Natural killer cell (primary cell): Measurements from ENCODE around the gene FAM171A2. TPM values are rescaled to one million over a fixed set of nuclear protein-coding genes. Genes with fewer than 3 reads are reported as not detected.

Experiments
- ATAC-seq, 3 donors: fragments of 150-1000 bp in 2 of 3; fragments of 200-7000 bp in 1 of 3; cut with Tn5 transposase; 1 replicate in 1 of 3; 2 replicates in 2 of 3; pipeline ENCODE4 v1.10.0; 2021; ENCODE audit warnings: mild to moderate bottlenecking in 2 of 3, moderate library complexity in 2 of 3
- DNase-seq, 2 donors: peaks; one replicate each; pipeline versions ENCODE4 v3.0.0 to v3.0.0-alpha.2; 2013 to 2021; ENCODE audit warnings: mixed read lengths in 1 of 2
- H3K27ac ChIP-seq: one replicate; pipeline ENCODE4 v1.5.1; 2013; ENCODE audit warnings: mild to moderate bottlenecking, low read length
- H3K27me3 ChIP-seq: one replicate; pipeline ENCODE4 v1.6.1; 2013; ENCODE audit warnings: low read length; ENCODE audit not compliant: control insufficient read depth, insufficient read depth
- H3K36me3 ChIP-seq: one replicate; pipeline ENCODE4 v1.6.1; 2013; ENCODE audit warnings: low read length; ENCODE audit not compliant: control insufficient read depth, insufficient read depth
- H3K4me1 ChIP-seq: one replicate; pipeline ENCODE4 v1.6.1; 2013; ENCODE audit warnings: low read length; ENCODE audit not compliant: control insufficient read depth, insufficient read depth
- H3K4me3 ChIP-seq: one replicate; pipeline ENCODE4 v1.5.1; 2013; ENCODE audit warnings: low read length
- H3K9me3 ChIP-seq: one replicate; pipeline ENCODE4 v1.6.1; 2013; ENCODE audit warnings: low read length; ENCODE audit not compliant: control insufficient read depth, insufficient read depth
- H3K27ac Mint-ChIP-seq, 2 donors: one replicate each; pipeline ENCODE4 v1.8.0; 2022; ENCODE audit warnings: mild to moderate bottlenecking in 2 of 2, mixed read lengths in 2 of 2, moderate library complexity in 1 of 2
- H3K27me3 Mint-ChIP-seq, 2 donors: one replicate each; pipeline ENCODE4 v1.8.0; 2022; ENCODE audit warnings: low read depth in 2 of 2, mixed read lengths in 2 of 2
- H3K36me3 Mint-ChIP-seq: one replicate; pipeline ENCODE4 v1.8.0; 2022; ENCODE audit warnings: mixed read lengths
- H3K4me1 Mint-ChIP-seq, 2 donors: one replicate each; pipeline ENCODE4 v1.8.0; 2022; ENCODE audit warnings: mixed read lengths in 2 of 2
- H3K4me3 Mint-ChIP-seq: one replicate; pipeline ENCODE4 v1.8.0; 2022; ENCODE audit warnings: mild to moderate bottlenecking, moderate library complexity, mixed read lengths
- H3K9me3 Mint-ChIP-seq, 2 donors: one replicate each; pipeline ENCODE4 v1.8.0; 2022; ENCODE audit warnings: mixed read lengths in 2 of 2
- CTCF ChIP-seq: fragments of 200-600 bp; IDR thresholded peaks from one replicate; pipeline ENCODE4 v1.8.0; 2022; ENCODE audit warnings: antibody characterized with exemption
- WGBS: methylation state at CpG from one replicate; pipeline ENCODE4 v1.1.7; 2013; ENCODE audit warnings: missing lambda C conversion rate; ENCODE audit not compliant: insufficient coverage; 5-methylcytosine and 5-hydroxymethylcytosine counted together
- intact Hi-C: fragments of 100-400 bp; cut with micrococcal nuclease; formaldehyde crosslinking; loops from one replicate; pipeline ENCODE4 v1.14.2; 2022
- total RNA-seq, 4 donors: library from RNA; stranded (reverse); fragments of 120-200 nt in 1 of 4; gene quantifications; one replicate each; pipeline versions ENCODE4 v1.2.3 to v1.2.4, GENCODE V29; 2013 to 2022

FAM171A2 gene
- total RNA-seq, 3 donors from 2014 or later (not counting 1 experiment from before 2014, with no cell fraction given), result 0.20 to 0.43 (median 0.24) TPM

- no peaks in the 10 kb centered on the region for H3K36me3 ChIP-seq
- ATAC-seq (no peak), DNase-seq (no peak)
- H3K9me3 ChIP-seq, result no peaks in the 10 kb centered on the region
- no peak overlapping the region for H3K27ac ChIP-seq
- no peak for TF ChIP-seq CTCF
- no peaks in the 10 kb centered on the region for H3K36me3 Mint-ChIP-seq
- H3K4me1 Mint-ChIP-seq, result peaks cover 21 to 33% of the 10 kb centered on the region in 2 donors
- no peaks in the 10 kb centered on the region for H3K27me3 Mint-ChIP-seq
- no peaks in the 10 kb centered on the region for H3K9me3 Mint-ChIP-seq
- H3K27me3 ChIP-seq, result peaks cover 6% of the 10 kb centered on the region
- 64% methylated on average over 1 of the region's 2 CpGs for WGBS
- intact Hi-C loops, result no loop called here
- peaks cover 26% of the 10 kb centered on the region for H3K4me1 ChIP-seq
- H3K4me3 Mint-ChIP-seq, result no peak overlapping the region
- no peak overlapping the region for H3K4me3 ChIP-seq
- no peak overlapping the region for H3K27ac Mint-ChIP-seq
Observed at GRCh38 chr17:44387804-44388203, 24.2 kb upstream of the FAM171A2 start.

- WGBS, result 54% methylated on average over 9 of the region's 10 CpGs
- H3K27ac Mint-ChIP-seq, result peak overlapping the region; percentile 36 to 66
Observed at GRCh38 chr17:44386182-44386525, 22.5 kb upstream of the FAM171A2 start.

GRCh38 chr17:44385287-44386181, 21.9 kb upstream of the FAM171A2 start:
- H3K36me3 Mint-ChIP-seq, result no peaks in the 10 kb centered on the region
- intact Hi-C loops, result no loop called here
- H3K4me3 Mint-ChIP-seq, result peak overlapping the region; percentile 79
- Histone ChIP-seq H3K27ac (no peak overlapping the region), H3K4me1 (peaks cover 26% of the 10 kb centered on the region), H3K4me3 (peak overlapping the region; percentile 62), H3K9me3 (no peaks in the 10 kb centered on the region), H3K36me3 (no peaks in the 10 kb centered on the region), H3K27me3 (peaks cover 6% of the 10 kb centered on the region)
- 12% methylated on average over 68 of the region's 68 CpGs for WGBS
- peaks cover 21 to 32% of the 10 kb centered on the region in 2 donors for H3K4me1 Mint-ChIP-seq
- DNase-seq, result peak; percentile 77 to 90
- peak; percentile 18 for TF ChIP-seq CTCF
- no peaks in the 10 kb centered on the region for H3K27me3 Mint-ChIP-seq
- H3K9me3 Mint-ChIP-seq, result no peaks in the 10 kb centered on the region
- peak; percentile 89 to 94 (median 92) for ATAC-seq
- H3K27ac Mint-ChIP-seq, result peak overlapping the region; percentile 36 to 66

More at GRCh38 chr17:44386182-44386525, 22.5 kb upstream of the FAM171A2 start:
- ATAC-seq (no peak), DNase-seq (no peak)
- Mint-ChIP-seq H3K4me1 (peaks cover 21 to 33% of the 10 kb centered on the region in 2 donors), H3K4me3 (peak overlapping the region; percentile 79), H3K27me3 (no peaks in the 10 kb centered on the region), H3K9me3 (no peaks in the 10 kb centered on the region), H3K36me3 (no peaks in the 10 kb centered on the region)
- no peak overlapping the region for H3K27ac ChIP-seq
- H3K9me3 ChIP-seq, result no peaks in the 10 kb centered on the region
- intact Hi-C loops, result no loop called here
- H3K36me3 ChIP-seq, result no peaks in the 10 kb centered on the region
- no peak for TF ChIP-seq CTCF
- no peak overlapping the region for H3K4me3 ChIP-seq
- H3K4me1 ChIP-seq, result peaks cover 26% of the 10 kb centered on the region
- peaks cover 6% of the 10 kb centered on the region for H3K27me3 ChIP-seq
